ENCODE measurements around the gene TCAP. TPM values are rescaled to one million over a fixed set of nuclear protein-coding genes. Genes with fewer than 3 reads are reported as not detected.

The TCAP gene
- total RNA-seq, 4 donors from 2014 or later = 0.25 to 3.6 (median 1.5) TPM

GRCh38 chr17:39629494-39629880 is 35.7 kb upstream of the TCAP start:
- Histone ChIP-seq H3K4me3 (no peak overlapping the region), H3K4me1 (peaks cover 0 to 25% (median 10%) of the 10 kb centered on the region in 3 donors), H3K9me3 (no peaks in the 10 kb centered on the region), H3K36me3 (no peaks in the 10 kb centered on the region), H3K27ac (no peak overlapping the region), H3K27me3 (peaks cover 84% of the 10 kb centered on the region)
- no peak for ATAC-seq
- no peak for TF ChIP-seq POLR2AphosphoS5 (IDR thresholded peaks at IDR 0.05)
- TF ChIP-seq EP300 (IDR thresholded peaks at IDR 0.05) = no peak
- TF ChIP-seq, protein P1, sequence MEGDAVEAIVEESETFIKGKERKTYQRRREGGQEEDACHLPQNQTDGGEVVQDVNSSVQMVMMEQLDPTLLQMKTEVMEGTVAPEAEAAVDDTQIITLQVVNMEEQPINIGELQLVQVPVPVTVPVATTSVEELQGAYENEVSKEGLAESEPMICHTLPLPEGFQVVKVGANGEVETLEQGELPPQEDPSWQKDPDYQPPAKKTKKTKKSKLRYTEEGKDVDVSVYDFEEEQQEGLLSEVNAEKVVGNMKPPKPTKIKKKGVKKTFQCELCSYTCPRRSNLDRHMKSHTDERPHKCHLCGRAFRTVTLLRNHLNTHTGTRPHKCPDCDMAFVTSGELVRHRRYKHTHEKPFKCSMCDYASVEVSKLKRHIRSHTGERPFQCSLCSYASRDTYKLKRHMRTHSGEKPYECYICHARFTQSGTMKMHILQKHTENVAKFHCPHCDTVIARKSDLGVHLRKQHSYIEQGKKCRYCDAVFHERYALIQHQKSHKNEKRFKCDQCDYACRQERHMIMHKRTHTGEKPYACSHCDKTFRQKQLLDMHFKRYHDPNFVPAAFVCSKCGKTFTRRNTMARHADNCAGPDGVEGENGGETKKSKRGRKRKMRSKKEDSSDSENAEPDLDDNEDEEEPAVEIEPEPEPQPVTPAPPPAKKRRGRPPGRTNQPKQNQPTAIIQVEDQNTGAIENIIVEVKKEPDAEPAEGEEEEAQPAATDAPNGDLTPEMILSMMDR (IDR thresholded peaks at IDR 0.05) = no peak
- no peak for TF ChIP-seq POLR2A (IDR thresholded peaks at IDR 0.05)
- WGBS, 2 donors (ENCODE audit: low coverage in 1 of 2) = no CpG with 5 or more reads among the region's 3 CpGs

GRCh38 chr17:39629898-39630297 is 35.3 kb upstream of the TCAP start:
- TF ChIP-seq POLR2A (IDR thresholded peaks at IDR 0.05) = no peak
- TF ChIP-seq EP300 (IDR thresholded peaks at IDR 0.05) = no peak
- no peak for TF ChIP-seq POLR2AphosphoS5 (IDR thresholded peaks at IDR 0.05)
- TF ChIP-seq, protein P1 (IDR thresholded peaks at IDR 0.05) = no peak
- H3K4me1 ChIP-seq = peaks cover 0 to 29% (median 14%) of the 10 kb centered on the region in 3 donors
- no peaks in the 10 kb centered on the region for H3K36me3 ChIP-seq
- ATAC-seq = no peak
- H3K9me3 ChIP-seq = no peaks in the 10 kb centered on the region
- H3K27ac ChIP-seq = no peak overlapping the region
- H3K27me3 ChIP-seq = peaks cover 80% of the 10 kb centered on the region
- no peak overlapping the region for H3K4me3 ChIP-seq
- 74% methylated on average over 3 of the region's 12 CpGs; no CpG with 5 or more reads in 1 of the 2 donors for WGBS, 2 donors (ENCODE audit: low coverage in 1 of 2)

- 0 to 8% methylated on average over 1 of the region's 6 CpGs for WGBS, 2 donors (ENCODE audit: low coverage in 1 of 2)
- H3K27ac ChIP-seq = peak overlapping the region in 1 of 4 donors; percentile 3
- TF ChIP-seq POLR2AphosphoS5 (IDR thresholded peaks at IDR 0.05) = no peak
- TF ChIP-seq, protein P1 (IDR thresholded peaks at IDR 0.05) = no peak
- TF ChIP-seq EP300 (IDR thresholded peaks at IDR 0.05) = no peak
- no peak for TF ChIP-seq POLR2A (IDR thresholded peaks at IDR 0.05)
Observed at GRCh38 chr17:39631403-39631802, 33.7 kb upstream of the TCAP start.

DNA sequence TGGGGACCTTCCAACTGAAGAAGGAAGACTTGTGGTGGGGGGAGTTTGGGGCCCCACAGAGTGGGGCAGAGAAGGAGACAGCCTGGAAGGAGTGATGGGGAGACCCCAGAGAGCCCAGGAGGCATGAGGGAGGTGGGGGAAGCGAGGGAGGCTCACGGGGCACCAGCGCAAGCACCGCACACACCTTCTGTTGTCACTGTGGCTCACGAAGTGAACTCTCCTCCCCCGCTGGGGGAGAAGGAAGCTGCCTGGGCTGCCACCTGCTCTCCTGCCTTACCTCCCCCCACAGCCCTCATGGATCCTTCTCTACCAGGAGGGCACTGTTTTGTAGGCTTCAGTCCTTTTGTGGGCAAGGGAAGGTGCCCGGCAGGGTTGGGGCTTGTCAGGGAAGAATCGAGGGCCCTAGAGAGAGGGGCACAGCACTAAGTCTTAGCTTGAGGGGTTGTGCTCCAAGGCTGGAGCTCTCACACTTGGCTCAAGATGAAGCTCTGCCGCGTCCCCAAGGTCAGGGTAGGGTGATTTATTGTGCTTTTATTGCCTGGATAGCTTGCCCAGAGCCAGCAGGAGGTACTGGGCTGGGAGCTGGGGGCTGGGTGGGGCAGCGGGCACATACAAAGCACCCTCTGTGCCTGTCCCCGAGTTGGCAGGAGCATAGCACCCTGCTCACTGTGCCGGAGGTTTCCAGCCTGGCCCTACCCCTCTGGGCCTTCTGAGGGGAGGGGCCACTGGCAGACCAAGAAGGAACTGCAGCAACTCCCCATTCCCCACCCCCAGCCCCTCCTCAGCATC is 32.8 kb upstream of the TCAP start:
- H3K4me1 ChIP-seq = peaks cover 0 to 34% (median 14%) of the 10 kb centered on the region in 3 donors
- peak overlapping the region in 3 of 4 donors; percentile 3 to 32 (median 19) for H3K27ac ChIP-seq
- 27 to 57% methylated on average over 2 to 5 of the region's 13 CpGs for WGBS, 2 donors (ENCODE audit: low coverage in 1 of 2)
- TF ChIP-seq, protein P1 (IDR thresholded peaks at IDR 0.05) = no peak
- no peak for TF ChIP-seq POLR2A (IDR thresholded peaks at IDR 0.05)
- ATAC-seq = no peak
- H3K9me3 ChIP-seq = no peaks in the 10 kb centered on the region
- H3K4me3 ChIP-seq = no peak overlapping the region
- no peaks in the 10 kb centered on the region for H3K36me3 ChIP-seq
- peaks cover 55% of the 10 kb centered on the region for H3K27me3 ChIP-seq

More at GRCh38 chr17:39631403-39631802, 33.7 kb upstream of the TCAP start:
- Histone ChIP-seq H3K36me3 (no peaks in the 10 kb centered on the region), H3K27me3 (peaks cover 65% of the 10 kb centered on the region), H3K9me3 (no peaks in the 10 kb centered on the region), H3K4me3 (no peak overlapping the region), H3K4me1 (peaks cover 0 to 40% (median 19%) of the 10 kb centered on the region in 3 donors)
- no peak for ATAC-seq

All from gastroesophageal sphincter (tissue), 4 donors.